HCT116 (cell line): ENCODE results near the gene METTL24. TPM values are rescaled to one million over a fixed set of nuclear protein-coding genes. Genes with fewer than 3 reads are reported as not detected.

Experiments used
- ATAC-seq: fragments of 200-7000 bp; cut with Tn5 transposase; 2 replicates; pipeline ENCODE4 v1.9.1; 2020; ENCODE audit warnings: mild to moderate bottlenecking, moderate library complexity
- BruUV-seq: library from RNA; stranded (reverse); fragments of 400-500 nt; replicated peaks from 2 replicates; lab custom pipeline; 2021; lab: Mats Ljungman, UMichigan
- CTCF ChIA-PET: fragments of 300-600 bp; sonication (Branson Sonifier 250); formaldehyde crosslinking; loops from one replicate; lab custom pipeline; 2021; ENCODE audit warnings: antibody characterized with exemption; lab: Charles Lee
- POLR2A ChIA-PET: fragments of 300-600, 350-600 bp; sonication (Branson Sonifier 250); formaldehyde crosslinking; loops from one replicate; lab custom pipeline; 2021; ENCODE audit warnings: antibody characterized with exemption; lab: Charles Lee
- RAD21 ChIA-PET, 2 experiments: fragments of 300-600 bp; sonication (Branson Sonifier 250); formaldehyde crosslinking; loops; one replicate each; lab custom pipeline; 2023; ENCODE audit warnings: low total read pairs in 2 of 2; ENCODE audit not compliant: uncharacterized antibody in 2 of 2, unreplicated experiment in 2 of 2, low non-redundant PET in 1 of 2; lab: Charles Lee
- DNase-seq: peaks from one replicate; pipeline ENCODE4 v3.0.0-alpha.2; 2010; ENCODE audit warnings: low read depth, low spot score
- H2AFZ ChIP-seq: fragments of 200-600 bp; shearing (Covaris generic), sonication (generic); 2 replicates; pipeline ENCODE4 v1.6.1; 2017; ENCODE audit warnings: low read depth, mixed run types, mixed read lengths, antibody characterized with exemption, low read length; ENCODE audit not compliant: poor library complexity, severe bottlenecking
- H3K27ac ChIP-seq: 2 replicates; pipeline ENCODE4 v1.5.1; 2012; ENCODE audit warnings: low read depth, low read length
- H3K27me3 ChIP-seq: fragments of 200-600 bp; sonication (generic); 2 replicates; pipeline ENCODE4 v1.6.1; 2016; ENCODE audit warnings: mixed run types, low read length, mixed read lengths; ENCODE audit not compliant: insufficient read depth
- H3K36me3 ChIP-seq, 2 experiments: fragments of 200-500 bp in 1 of 2; fragments of 200-600 bp in 1 of 2; sonication (Bioruptor generic) in 1 of 2; sonication (generic) in 1 of 2; 2 replicates each; pipeline versions ENCODE4 v1.5.1 to v1.6.1; 2014 to 2016; ENCODE audit warnings: low read length in 2 of 2, inconsistent platforms in 1 of 2, mixed read lengths in 1 of 2, mixed run types in 1 of 2; ENCODE audit not compliant: insufficient read depth in 2 of 2, control insufficient read depth in 1 of 2
- H3K4me1 ChIP-seq, 2 experiments: fragments of 200-600 bp in 1 of 2; sonication (generic) in 1 of 2; 2 replicates each; pipeline versions ENCODE4 v1.5.1 to v1.6.1; 2012 to 2017; ENCODE audit warnings: low read length in 2 of 2, inconsistent platforms in 1 of 2, mild to moderate bottlenecking in 1 of 2, mixed read lengths in 1 of 2, mixed run types in 1 of 2, moderate library complexity in 1 of 2; ENCODE audit not compliant: insufficient read depth in 2 of 2, control insufficient read depth in 1 of 2
- H3K4me2 ChIP-seq: fragments of 200-600 bp; sonication (generic); 2 replicates; pipeline ENCODE4 v1.6.1; 2017; ENCODE audit warnings: mixed run types, low read length, mixed read lengths
- H3K4me3 ChIP-seq, 2 experiments: fragments of 200-600 bp in 1 of 2; sonication (generic) in 1 of 2; replicated peaks in 1 of 2; 2 replicates each; pipeline ENCODE4 v1.5.1; 2011 to 2016; ENCODE audit warnings: low read length in 2 of 2, control low read depth in 1 of 2, low read depth in 1 of 2, mild to moderate bottlenecking in 1 of 2, mixed read lengths in 1 of 2, mixed run types in 1 of 2
- H3K79me2 ChIP-seq: fragments of 200-600 bp; sonication (generic); 2 replicates; pipeline ENCODE4 v1.6.1; 2017; ENCODE audit warnings: mild to moderate bottlenecking, mixed run types, low read length, moderate library complexity, mixed read lengths; ENCODE audit not compliant: insufficient read depth
- H3K9ac ChIP-seq: fragments of 200-600 bp; sonication (generic); 2 replicates; pipeline ENCODE4 v1.6.1; 2016; ENCODE audit warnings: low read length, mixed read lengths
- H3K9me2 ChIP-seq: fragments of 200-600 bp; sonication (generic), shearing (Covaris generic); 2 replicates; pipeline ENCODE4 v1.6.1; 2017; ENCODE audit warnings: mixed run types, mild to moderate bottlenecking, moderate library complexity; ENCODE audit not compliant: insufficient read depth
- H3K9me3 ChIP-seq, 2 experiments: fragments of 200-500 bp in 1 of 2; fragments of 200-600 bp in 1 of 2; sonication (Bioruptor generic) in 1 of 2; sonication (generic) in 1 of 2; 2 replicates each; pipeline ENCODE4 v1.6.1; 2014 to 2017; ENCODE audit warnings: low read length in 2 of 2, mixed read lengths in 2 of 2, inconsistent platforms in 1 of 2, low read depth in 1 of 2, mild to moderate bottlenecking in 1 of 2, mixed run types in 1 of 2, moderate library complexity in 1 of 2; ENCODE audit not compliant: control insufficient read depth in 1 of 2, insufficient read depth in 1 of 2
- H4K20me1 ChIP-seq: fragments of 200-600 bp; sonication (generic), shearing (Covaris generic); 2 replicates; pipeline ENCODE4 v1.6.1; 2017; ENCODE audit warnings: mixed run types, mild to moderate bottlenecking, moderate library complexity; ENCODE audit not compliant: insufficient read depth
- CEBPB ChIP-seq: IDR thresholded peaks from 2 replicates; pipeline ENCODE4 v1.6.1; 2012; ENCODE audit warnings: low read depth
- EGR1 ChIP-seq: IDR thresholded peaks from 2 replicates; pipeline ENCODE4 v1.6.1; 2012; ENCODE audit warnings: low read depth
- ELF1 ChIP-seq: IDR thresholded peaks from 2 replicates; pipeline ENCODE4 v1.6.1; 2012; ENCODE audit warnings: low read depth, borderline replicate concordance
- EZH2 ChIP-seq: fragments of 200-600 bp; sonication (generic); IDR thresholded peaks from 2 replicates; pipeline ENCODE4 v1.6.1; 2017; ENCODE audit warnings: antibody characterized with exemption, mixed run types
- EZH2phosphoT487 ChIP-seq: fragments of 200-600 bp; IDR thresholded peaks from 2 replicates; pipeline ENCODE4 v1.6.1; 2018; ENCODE audit warnings: antibody characterized with exemption, borderline replicate concordance
- SP1 ChIP-seq: IDR thresholded peaks from 2 replicates; pipeline ENCODE4 v1.6.1; 2012; ENCODE audit warnings: low read depth
- SRF ChIP-seq: IDR thresholded peaks from 2 replicates; pipeline ENCODE4 v1.6.1; 2012; ENCODE audit warnings: low read depth
- intact Hi-C: fragments of 100-400 bp; cut with micrococcal nuclease; formaldehyde crosslinking; loops from 2 replicates; pipeline ENCODE4 v1.10.0; 2022
- total RNA-seq: library from RNA; stranded (reverse); gene quantifications from one replicate; pipeline ENCODE4 v1.2.1, GENCODE V29; 2021; ENCODE audit not compliant: unreplicated experiment
- TF ChIP-seq, protein P1 (sequence below): IDR thresholded peaks from 2 replicates; pipeline ENCODE4 v1.6.1; 2012

Gene METTL24
- total RNA-seq, 1 experiment from 2014 or later: not detected

GRCh38 chr6:110366256-110366655, 8.1 kb upstream of the METTL24 start:
- Histone ChIP-seq H3K9me3 (no peaks in the 10 kb centered on the region), H3K9me2 (no peaks in the 10 kb centered on the region), H3K36me3 (no peaks in the 10 kb centered on the region), H3K4me3 (no peak overlapping the region), H3K4me2 (no peak overlapping the region), H3K27ac (no peak overlapping the region), H3K79me2 (no peaks in the 10 kb centered on the region), H3K27me3 (peaks cover 64% of the 10 kb centered on the region), H4K20me1 (no peaks in the 10 kb centered on the region), H3K4me1 (no peaks in the 10 kb centered on the region), H2AFZ (no peak overlapping the region), H3K9ac (no peak overlapping the region)
- POLR2A ChIA-PET: no interaction called here
- CTCF ChIA-PET: interaction anchor here (1.2 kb wide), 1 partner anchor 25 kb away, joined by 3 read pairs; no protein-coding TSS in a partner anchor
- ATAC-seq: no peak
- DNase-seq: no peak
- BruUV-seq: no TSS peak
- intact Hi-C loops: no loop called here
- no peak for TF ChIP-seq SP1
- RAD21 ChIA-PET: no interaction called here

- Histone ChIP-seq H3K9me3 (no peaks in the 10 kb centered on the region), H3K4me1 (no peaks in the 10 kb centered on the region), H3K9me2 (no peaks in the 10 kb centered on the region), H4K20me1 (no peaks in the 10 kb centered on the region), H3K27ac (no peak overlapping the region), H3K4me3 (no peak overlapping the region), H2AFZ (no peak overlapping the region), H3K27me3 (peaks cover 46% of the 10 kb centered on the region), H3K4me2 (no peak overlapping the region), H3K79me2 (no peaks in the 10 kb centered on the region), H3K9ac (no peak overlapping the region), H3K36me3 (no peaks in the 10 kb centered on the region)
- no TSS peak for BruUV-seq
- ATAC-seq (no peak), DNase-seq (no peak)
- ChIA-PET CTCF (no interaction called here), POLR2A (no interaction called here), RAD21 (no interaction called here)
- intact Hi-C loops: no loop called here
- TF ChIP-seq SRF (no peak), EZH2 (no peak), EZH2phosphoT487 (no peak), CEBPB (no peak), EGR1 (no peak), ELF1 (no peak)
- TF ChIP-seq, protein P1, sequence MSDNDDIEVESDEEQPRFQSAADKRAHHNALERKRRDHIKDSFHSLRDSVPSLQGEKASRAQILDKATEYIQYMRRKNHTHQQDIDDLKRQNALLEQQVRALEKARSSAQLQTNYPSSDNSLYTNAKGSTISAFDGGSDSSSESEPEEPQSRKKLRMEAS: no peak
Observed at GRCh38 chr6:110364364-110365105, 6.4 kb upstream of the METTL24 start.
